ELF-1 (cell line): ENCODE data around the gene CARD11.

Source experiments
- DNase-seq: peaks from one replicate; pipeline ENCODE4 v3.0.0-alpha.2; 2016; ENCODE audit warnings: low read depth, low spot score

CARD11 gene

DNA sequence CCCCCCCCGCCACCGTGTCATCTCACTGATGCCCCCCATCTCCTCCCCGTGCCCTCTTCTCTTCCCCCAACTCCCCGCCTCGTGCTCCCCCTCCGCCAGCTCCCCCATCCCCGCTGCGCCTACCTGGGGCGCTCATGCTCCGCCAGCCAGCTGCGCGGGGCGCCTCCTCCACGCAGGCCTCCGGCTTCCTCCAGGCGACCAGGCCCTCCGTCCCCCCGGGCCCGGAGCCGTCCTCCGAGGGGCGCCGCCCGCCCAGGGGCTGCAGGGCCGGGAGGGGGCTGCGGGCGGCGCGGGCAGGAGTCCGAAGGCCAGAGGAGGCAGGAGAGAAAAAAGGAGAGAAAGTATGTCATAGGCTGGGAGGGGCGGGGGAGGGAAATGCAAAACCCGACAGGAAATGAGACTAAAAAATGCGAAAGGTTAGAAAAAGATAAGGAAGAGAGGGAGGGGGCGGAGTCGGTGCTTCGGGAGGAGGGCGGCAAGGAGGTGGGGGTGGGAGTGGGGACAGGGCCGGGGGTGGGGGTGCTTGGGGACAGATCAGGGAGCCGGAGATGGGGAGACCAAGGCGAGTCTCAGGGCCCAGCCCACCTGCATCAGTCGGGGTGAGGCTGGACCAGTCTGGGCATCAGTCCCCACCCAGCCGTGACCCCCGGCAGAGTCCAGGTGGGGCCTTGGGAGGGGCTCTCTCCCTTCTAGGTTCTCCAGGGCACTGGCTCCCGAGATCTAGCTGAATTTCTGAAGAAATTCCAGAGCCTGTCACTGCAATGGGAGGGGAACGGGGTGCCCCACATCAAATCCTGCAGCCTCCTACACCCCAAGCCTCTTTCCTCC lies at the start of gene CARD11:
Gene CARD11, minus strand, starts transcription at position 324 of the 828 bp plus-strand sequence. CDS start 85,361 bp downstream, outside the sequence.
- DNase-seq: no peak

DNA sequence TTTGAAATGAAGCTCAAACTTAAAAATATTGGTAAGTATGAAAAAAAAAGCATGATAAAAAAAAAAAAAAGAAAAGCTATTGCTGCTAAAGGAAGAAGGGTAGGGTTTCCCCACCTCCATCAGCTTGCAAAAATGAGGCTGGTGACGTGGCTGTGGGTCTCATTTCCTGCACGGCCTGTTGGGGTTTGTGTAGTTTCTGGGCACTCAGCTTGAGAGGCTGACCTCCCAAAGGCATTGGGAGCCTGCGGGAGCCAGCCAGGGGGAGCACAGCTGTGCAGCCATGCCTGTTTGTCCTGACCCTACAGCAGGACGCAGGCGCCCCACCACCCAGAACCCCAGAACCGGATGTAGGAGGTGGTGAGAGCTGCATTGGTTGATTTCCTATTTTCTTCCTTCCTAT lies 48.8 kb upstream of the CARD11 start:
- DNase-seq: no peak

GRCh38 chr7:3091631-3092030 lies 48.0 kb upstream of the CARD11 start:
- no peak for DNase-seq

GRCh38 chr7:3089493-3089892 lies 45.8 kb upstream of the CARD11 start:
- DNase-seq: peak; percentile 80

GRCh38 chr7:3087243-3087755 lies 43.6 kb upstream of the CARD11 start:
- peak; percentile 23 for DNase-seq

DNA sequence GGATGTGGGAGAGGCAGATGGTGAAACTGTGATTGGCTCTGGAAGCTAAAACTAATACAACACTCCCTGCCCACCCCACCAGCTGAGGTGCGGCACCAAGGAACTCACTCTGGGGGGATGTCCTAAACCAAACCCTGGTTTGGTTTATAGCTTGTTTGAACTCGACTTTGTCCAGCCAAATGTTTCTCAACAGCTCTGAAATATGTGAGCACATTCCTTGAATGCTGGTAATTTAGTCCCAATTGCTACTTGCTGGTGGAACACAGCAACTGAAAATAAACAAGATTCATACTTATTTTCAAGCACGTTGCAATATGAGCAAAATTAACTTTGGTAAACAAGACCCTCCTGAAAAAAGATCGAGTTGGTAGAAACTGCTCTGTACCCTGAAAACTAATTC lies 39.7 kb upstream of the CARD11 start:
- DNase-seq: no peak

DNA sequence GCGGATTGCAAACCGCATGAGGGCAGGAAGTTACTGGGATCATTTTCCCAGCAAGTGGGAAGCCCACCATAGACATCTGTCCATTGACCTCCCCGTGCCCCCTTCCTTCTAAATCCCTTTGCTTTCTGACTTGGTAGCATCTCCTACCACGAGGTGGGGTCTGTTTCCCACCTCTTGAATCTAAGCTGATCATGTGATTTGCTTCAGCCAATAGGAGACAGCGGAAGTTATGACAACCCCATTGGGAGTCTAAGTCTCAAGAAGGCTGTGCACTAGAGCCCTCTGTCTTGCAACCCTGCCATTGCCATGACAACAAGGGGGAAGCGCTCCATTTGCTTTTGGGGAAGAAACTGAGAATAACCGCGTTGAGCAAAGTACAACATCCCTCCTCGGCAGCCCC lies 39.2 kb upstream of the CARD11 start:
- peak; percentile 25 for DNase-seq

GRCh38 chr7:3082386-3082785 lies 38.7 kb upstream of the CARD11 start:
- no peak for DNase-seq

- DNase-seq: no peak
Observed at GRCh38 chr7:3080106-3080505, 36.4 kb upstream of the CARD11 start.

GRCh38 chr7:3078514-3078913 lies 34.8 kb upstream of the CARD11 start:
- no peak for DNase-seq

- DNase-seq: no peak
Observed at GRCh38 chr7:3076700-3077099, 33.0 kb upstream of the CARD11 start.

- no peak for DNase-seq
Observed at GRCh38 chr7:3076163-3076562, 32.5 kb upstream of the CARD11 start.

DNA sequence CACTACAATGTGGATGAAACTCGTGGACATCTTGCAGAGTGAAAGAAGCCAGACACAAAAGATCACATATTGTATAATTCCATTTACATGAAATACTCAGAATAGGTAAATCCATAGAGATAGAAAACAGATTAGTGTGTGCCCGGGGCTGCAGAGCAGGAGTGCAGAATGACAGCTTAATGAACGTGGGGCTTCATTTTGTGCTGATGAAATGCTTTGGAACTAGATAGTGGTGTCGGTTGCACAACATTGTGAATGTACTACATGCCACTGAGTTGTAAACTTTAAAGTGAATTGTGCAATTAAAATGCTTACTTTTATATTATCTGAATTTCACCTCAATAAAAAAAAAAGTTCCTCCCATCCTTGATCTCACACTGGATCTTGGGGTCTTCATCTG lies 31.8 kb upstream of the CARD11 start:
- DNase-seq: no peak

DNA sequence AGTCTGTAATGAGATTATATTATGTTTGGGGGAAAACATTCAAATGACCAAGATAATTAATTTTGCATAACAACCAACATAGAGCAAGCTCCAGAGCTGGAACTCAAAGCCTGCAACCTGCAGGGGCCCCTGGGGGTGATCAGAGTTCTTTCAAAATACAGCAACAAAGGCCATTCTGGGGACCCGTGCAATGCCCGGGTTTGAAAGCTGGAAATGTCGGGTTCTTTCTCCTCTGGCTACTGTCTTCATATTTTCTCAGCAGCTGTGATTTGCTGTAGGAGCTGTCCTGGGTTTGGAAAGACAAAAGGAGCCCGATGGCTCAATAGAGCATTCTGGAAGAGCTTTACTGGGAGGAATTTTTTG lies 30.8 kb upstream of the CARD11 start:
- peak; percentile 25 for DNase-seq

GRCh38 chr7:3073763-3074458 lies 30.2 kb upstream of the CARD11 start:
- peak; percentile 14 for DNase-seq

DNA sequence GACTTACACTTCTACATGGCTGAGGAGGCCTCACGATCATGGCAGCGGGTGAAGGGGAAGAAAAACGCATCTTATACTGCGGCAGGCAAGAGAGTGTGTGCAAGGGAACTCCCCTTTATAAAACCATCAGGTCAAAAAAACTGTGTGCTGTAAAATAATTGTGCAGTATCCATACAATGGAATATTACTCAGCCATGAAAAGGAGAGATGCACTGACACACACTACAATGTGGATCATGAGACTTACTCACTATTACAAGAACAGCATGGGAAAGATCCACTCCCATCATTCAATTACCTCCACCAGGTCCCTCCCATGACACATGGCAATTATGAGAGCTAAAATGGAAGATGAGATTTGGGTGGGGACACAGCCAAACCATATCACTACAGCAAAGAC lies 27.2 kb upstream of the CARD11 start:
- no peak for DNase-seq

DNA sequence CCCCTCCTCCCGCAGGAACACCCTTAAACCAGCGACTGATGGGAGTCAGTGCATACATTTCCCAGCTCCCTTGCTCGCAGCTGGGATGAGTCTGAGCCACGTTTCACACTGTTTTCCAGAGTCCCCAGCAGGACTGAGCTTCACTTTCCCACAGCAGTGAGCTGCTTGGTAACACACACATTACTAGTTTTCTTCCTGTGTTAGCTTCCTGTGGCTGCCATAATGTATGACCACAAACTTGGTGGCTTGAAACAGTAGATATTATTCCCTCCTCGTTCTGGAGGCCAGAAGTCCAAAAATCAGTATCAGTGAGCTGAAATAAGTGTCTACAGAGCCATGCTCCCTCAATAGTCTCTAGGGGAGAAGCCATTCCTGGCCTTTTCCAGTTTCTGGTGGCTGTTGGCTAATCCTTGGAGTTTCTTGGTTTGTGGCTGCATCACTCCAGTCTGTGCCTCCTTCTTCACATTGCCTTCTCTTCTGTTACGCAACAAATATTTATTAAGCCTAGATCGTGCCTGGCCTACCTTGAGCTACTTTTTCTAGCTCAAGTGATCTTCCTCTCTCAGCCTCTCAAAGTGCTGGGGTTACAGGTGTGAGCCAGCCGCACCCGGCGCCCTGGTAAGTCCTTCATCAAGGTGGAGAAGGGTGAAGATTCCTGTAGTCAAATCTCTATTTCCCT lies 26.2 kb upstream of the CARD11 start:
- no peak for DNase-seq

DNA sequence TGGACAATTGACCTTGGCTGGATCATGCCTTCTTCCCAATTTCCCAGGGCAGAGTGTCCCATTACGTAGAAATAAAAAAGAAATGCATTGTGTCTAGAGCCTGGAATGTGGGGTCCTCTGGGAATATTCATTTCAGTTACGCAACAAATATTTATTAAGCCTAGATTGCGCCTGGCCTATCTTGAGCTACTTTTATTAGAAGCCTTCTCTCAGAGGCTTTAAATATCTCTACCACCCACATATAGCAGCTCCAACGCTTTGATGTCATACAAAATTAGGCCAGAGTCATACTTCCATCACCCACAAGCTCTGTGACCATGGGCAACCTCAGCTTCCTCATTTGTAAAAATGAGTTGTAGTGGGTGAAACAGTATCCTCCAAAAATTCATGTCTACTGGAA lies 24.9 kb upstream of the CARD11 start:
- DNase-seq: no peak

- no peak for DNase-seq
Observed at GRCh38 chr7:3067606-3068380, 24.1 kb upstream of the CARD11 start.

- DNase-seq: no peak
Observed at GRCh38 chr7:3067193-3067592, 23.5 kb upstream of the CARD11 start.

GRCh38 chr7:3066506-3066905 lies 22.8 kb upstream of the CARD11 start:
- no peak for DNase-seq

DNA sequence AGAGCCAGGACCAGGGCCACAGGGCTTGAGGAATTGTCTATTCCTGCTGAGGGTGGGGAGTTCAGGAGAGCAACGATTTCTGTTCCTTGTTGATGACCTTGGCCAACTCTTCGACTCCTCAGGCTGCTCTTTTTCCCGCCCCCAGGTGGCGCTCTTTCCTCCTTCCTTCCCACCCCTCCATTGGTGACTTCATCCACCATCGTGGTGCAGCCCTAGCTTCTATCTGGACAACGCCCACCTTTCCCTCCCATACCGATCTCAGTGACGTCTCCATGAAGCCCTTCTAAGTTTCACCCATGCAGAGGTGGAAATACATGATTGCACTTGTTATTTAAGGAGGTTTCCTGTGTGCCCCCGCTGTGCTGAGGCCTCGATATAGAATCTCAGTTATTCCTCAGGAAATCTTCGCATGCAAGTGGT lies 22.1 kb upstream of the CARD11 start:
- DNase-seq: peak; percentile 88
